ENCODE data around the gene MXRA7. TPM values are rescaled to one million over a fixed set of nuclear protein-coding genes. Genes with fewer than 3 reads are reported as not detected.
"Not testable (repeated sequence)": the region's sequence is repeated elsewhere in the genome, so short reads cannot be mapped to it uniquely, and the experiment has no call there.

Gene MXRA7
- total RNA-seq, 1 donor from 2014 or later = 321 TPM

DNA sequence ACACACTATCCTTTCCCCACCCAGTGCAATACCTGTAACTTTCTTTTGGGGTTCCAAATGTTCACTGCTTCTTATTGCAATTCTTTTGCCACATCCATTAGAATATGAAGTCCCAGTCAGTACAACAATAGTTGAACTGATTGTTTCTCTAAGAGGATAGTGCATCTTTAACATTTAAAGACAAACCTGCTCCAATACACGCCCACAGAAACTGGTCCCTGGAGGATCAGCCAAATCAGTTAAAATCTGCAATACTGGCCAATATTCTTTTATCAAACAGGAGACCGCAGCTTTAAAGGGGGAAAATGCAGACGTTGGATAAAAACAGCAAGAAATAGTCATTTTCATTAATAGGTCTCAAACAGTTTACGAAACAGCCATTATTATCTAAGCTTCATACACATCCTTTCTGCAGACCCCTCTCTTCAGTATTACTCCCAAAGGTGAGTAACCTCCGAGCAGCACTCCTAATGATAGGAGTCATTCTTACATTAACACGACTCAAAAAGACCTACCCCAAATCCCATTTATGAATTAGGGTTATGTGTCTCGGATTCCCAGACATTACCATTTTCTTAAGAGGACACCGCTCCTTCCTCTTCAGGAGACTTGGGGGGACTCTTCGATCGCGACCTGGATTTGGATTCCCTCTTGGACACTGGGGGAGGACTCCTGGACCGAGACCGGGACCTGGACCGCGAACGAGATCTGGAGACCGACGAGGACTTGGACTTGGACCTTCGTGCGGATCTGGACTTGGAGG lies 25.0 kb upstream of the MXRA7 start:
- no peak for DNase-seq (ENCODE audit: low spot score)

GRCh38 chr17:76735006-76735405 lies 24.2 kb upstream of the MXRA7 start:
- DNase-seq (ENCODE audit: low spot score) = peak; percentile 30

GRCh38 chr17:76734080-76734840 lies 23.5 kb upstream of the MXRA7 start:
- no peak for DNase-seq (ENCODE audit: low spot score)

GRCh38 chr17:76733618-76733957 lies 22.8 kb upstream of the MXRA7 start:
- DNase-seq (ENCODE audit: low spot score) = no peak

DNA sequence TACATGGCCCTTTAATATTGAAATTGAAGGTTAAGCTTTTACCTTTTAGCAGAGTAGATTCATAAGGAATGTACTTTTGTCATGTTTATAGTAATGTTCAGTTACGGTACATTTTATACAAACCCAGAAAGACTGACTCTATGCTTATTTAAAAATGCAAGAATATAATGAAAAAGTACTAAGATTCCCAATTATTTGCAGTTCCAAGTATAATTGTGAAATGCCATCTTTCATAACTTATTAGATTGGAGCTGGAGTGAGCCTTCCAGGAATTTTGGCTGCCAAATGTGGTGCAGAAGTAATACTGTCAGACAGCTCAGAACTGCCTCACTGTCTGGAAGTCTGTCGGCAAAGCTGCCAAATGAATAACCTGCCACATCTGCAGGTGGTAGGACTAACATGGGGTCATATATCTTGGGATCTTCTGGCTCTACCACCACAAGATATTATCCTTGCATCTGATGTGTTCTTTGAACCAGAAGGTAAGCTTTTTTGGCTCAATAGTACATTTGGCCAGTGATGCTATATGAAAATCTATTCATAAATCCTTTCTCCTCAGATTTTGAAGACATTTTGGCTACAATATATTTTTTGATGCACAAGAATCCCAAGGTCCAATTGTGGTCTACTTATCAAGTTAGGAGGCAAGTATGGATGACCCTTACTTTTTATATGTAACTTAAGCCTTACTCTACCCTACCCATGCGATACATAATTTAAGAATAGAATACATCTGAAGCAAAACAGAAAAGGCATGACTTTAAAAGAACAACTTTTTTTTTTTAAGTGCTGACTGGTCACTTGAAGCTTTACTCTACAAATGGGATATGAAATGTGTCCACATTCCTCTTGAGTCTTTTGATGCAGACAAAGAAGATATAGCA lies 22.2 kb upstream of the MXRA7 start:
- DNase-seq (ENCODE audit: low spot score) = no peak

DNA sequence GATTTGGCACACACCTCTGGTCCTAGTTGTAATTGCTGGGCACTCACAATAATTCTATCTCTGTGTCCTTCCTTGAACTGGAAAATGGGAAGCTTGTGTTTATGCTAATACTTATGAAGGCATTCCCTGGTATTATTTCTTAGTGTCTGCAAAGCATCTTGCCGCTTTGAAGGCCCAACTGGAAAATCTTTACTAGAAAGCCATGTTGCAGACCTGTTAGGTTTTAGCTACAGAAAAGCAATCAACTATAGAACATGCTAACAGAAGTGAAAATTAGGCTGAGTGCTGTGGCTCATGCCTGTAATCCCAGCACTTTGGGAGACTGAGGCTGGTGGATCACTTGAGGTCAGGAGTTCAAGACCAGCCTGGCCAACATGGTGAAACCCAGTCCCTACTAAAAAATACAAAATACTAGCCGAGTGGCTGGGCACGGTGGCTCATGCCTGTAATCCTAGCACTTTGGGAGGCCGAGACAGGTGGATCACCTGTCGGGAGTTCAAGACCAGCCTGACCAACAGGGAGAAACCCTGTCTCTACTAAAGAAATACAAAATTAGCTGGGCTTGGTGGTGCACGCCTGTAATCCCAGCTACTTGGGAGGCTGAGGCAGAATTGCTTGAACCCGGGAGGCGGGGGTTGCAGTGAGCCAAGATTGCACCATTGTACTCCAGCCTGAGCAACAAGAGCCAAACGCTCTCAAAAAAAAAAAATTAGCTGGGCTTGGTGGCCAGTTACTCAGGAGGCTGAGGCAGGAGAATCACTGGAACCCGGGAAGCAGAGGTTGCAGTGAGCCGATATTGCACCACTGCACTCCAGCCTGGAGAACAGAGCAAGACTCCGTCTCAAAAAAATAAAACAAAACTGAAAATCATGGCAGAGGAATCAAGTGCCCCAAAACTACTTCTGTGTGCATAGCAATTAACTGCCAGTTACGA lies 21.3 kb upstream of the MXRA7 start:
- not testable (repeated sequence) for DNase-seq (ENCODE audit: low spot score)

DNA sequence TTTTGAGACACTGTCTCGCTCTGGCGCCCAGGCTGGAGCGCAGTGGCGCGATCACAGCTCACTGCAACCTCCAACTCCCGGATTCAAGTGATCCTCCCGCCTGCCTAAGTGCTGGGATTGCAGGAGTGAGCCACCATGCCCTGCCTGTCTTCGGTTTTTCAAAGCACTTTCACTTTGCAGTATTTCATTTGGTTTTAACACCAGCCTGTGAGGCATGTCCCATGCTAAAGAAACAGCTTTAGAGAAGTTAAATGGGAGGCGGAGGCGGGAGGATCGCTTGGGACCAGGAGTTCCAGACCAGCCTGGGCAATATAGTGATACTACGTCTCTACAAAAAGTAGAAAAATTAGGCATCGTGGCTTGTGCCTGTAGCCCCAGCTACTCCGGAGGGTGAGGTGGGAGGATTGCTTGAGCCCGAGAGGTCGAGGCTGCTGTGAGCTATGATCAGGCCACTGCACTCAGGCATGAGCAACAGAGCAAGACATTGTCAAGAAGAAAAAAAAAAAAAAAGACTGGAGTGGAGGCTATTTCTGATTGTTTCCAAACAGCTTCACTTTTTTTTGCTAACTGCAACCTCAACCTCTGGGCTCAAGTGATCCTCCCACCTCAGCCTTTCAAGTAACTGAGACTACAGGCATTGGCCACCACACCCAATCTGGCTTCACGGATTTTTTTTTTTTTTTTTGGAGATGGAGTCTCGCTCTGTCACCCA lies 17.1 kb upstream of the MXRA7 start:
- no peak for DNase-seq (ENCODE audit: low spot score)

DNA sequence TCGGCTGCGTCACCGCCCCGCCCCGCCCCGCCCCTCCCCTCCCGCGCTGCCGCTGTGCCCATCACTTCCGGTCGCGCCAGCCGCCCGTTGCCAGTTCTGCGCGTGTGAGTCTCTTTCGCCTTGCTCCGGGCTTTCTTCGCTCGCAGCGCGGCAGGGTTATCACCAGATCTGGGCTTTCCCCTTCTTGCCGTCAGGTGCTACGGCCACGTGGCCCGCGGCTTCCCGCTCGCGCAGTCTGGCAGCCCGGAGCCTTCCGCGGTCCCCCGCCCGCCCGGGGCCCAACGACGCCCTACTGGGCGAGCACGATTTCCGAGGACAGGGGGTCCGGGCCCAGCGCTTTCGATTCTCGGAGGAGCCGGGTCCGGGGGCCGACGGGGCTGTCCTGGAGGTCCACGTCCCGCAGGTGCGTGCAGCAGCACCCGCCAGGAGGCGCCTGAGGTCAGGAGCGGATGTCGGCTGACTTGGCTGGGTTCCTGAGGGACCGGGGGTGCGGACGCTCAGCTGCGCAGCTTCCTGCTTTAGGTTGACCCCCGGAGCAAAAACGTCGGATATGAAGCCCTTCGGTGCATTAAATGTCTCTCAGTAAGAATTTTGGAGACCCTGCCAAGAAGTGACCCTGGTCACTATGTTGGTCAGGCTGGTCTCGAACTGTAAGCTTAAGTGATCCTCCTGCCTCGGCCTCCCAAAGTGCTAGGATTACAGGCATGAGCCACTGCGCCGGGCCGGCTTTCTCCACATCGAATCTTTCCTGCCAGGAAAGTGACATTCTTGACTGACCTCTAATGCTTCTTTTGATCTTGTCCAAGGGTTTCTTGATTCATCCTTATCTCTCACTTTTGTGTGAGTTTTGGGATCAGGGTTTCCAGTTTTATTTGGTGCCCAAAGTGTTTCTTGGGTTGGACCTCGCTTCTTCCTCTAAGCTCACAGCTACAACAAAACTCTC lies 16.3 kb upstream of the MXRA7 start, which contains the start of gene METTL23:
Gene METTL23, plus strand, starts transcription at position 64 of the 943 bp plus-strand sequence. CDS start 2,872 bp downstream, outside the sequence.
- DNase-seq (ENCODE audit: low spot score) = peak; percentile 79

DNA sequence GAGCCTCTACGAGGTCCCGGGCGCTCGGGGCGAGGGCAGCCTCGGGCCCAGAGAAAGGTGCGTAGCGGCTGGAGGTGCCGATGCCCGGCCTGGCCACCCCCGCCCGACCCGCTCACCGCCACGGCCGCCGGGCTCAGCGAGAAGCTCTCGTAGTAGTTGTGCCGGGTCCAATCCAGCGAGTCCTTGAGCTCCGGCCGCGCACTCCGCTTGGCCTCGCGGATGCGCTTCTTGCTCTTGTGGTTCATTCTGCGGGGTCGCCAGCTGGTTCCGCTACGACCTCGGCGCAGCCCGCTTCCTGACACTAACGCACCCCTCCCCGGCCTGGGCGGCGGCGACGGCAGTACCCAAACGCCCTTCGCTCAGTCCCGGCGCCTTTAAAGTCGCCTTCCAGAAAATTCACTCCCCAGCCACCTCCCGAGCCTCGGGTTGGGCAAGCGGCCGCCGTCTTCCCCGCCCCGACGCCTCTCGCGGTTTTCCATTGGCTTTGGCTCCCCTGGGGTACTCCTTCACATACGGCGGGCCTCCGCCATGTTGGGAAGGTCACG lies 15.5 kb upstream of the MXRA7 start, which contains the start of gene JMJD6:
Gene JMJD6, minus strand, starts transcription at position 376 of the 545 bp plus-strand sequence. Its CDS starts 131 bp downstream, at position 245.
- peak; percentile 98 for DNase-seq (ENCODE audit: low spot score)

GRCh38 chr17:76725580-76726230 lies 14.9 kb upstream of the MXRA7 start:
- peak; percentile 54 for DNase-seq (ENCODE audit: low spot score)

DNA sequence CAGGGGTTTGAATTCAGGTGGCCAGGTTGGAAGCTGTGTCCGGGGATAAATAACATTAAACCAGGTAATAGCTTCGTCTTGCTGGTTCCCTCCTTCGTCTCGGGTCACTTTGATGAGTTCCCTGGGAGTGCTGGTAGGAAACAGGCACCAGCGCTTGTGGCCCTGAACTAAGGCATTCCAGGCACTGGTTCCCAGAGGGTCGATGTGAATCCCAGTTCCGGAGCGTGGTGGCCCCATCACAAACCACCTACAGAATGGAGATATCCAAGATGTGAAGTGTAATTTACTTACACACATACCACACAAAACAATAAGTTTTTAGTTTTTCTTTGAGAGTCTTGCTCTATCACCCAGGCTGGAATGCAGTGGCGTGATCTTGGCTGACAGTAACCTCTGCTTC lies 13.0 kb upstream of the MXRA7 start:
- no peak for DNase-seq (ENCODE audit: low spot score)

DNA sequence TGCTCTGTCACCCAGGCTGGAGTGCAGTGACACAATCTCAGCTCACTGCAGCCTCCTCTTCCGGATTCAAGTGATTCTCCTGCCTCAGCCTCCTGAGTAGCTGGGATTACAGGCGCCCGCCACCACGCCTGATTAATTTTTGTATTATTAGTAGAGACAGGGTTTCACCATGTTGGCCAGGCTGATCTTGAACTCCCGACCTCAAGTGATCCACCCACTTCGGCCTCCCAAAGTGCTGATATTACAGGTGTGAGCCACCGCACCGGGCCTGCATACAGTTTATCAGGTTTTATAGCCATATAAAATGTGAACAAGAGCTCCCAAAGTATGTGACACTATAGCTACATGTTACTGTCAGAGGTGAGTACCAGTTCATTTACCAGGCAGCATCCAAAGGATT lies 12.2 kb upstream of the MXRA7 start:
- not testable (repeated sequence) for DNase-seq (ENCODE audit: low spot score)

- no peak for DNase-seq (ENCODE audit: low spot score)
These were observed 11.5 kb upstream of the MXRA7 start for GRCh38 chr17:76722279-76722678.

GRCh38 chr17:76721463-76721862 lies 10.7 kb upstream of the MXRA7 start:
- DNase-seq (ENCODE audit: low spot score) = no peak

- no peak for DNase-seq (ENCODE audit: low spot score)
These were observed 10.2 kb upstream of the MXRA7 start for GRCh38 chr17:76720941-76721340.

- no peak for DNase-seq (ENCODE audit: low spot score)
These were observed 9.4 kb upstream of the MXRA7 start for GRCh38 chr17:76720211-76720610.

DNA sequence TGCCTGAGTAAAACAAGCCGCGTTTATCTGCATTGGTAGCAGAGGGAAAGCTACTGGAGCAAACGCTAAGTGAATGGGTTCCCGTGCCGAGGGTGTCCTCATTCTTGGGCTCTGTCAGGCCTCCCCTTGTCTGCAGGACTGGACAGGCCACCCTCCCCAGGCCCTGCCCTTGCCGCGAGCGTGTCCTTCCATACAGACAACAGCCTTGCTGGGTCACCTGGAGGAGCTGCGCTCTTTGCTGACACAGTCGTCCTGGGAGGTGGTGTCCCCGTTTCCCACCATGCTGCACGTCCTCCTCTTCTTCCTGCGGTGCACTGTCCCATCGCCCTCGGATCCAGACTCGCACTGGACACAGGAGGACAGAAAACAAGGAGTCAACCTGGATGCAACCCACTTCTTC lies 7.8 kb upstream of the MXRA7 start:
- DNase-seq (ENCODE audit: low spot score) = no peak

- DNase-seq (ENCODE audit: low spot score) = no peak
These were observed 6.1 kb upstream of the MXRA7 start for GRCh38 chr17:76716839-76717215.
